ENCODE data around the gene AFTPH. TPM values are rescaled to one million over a fixed set of nuclear protein-coding genes. Genes with fewer than 3 reads are reported as not detected.

AFTPH gene
- polyA plus RNA-seq, 1 of the 3 experiments (the other 2 are of a cell fraction), result 7.4 TPM

DNA sequence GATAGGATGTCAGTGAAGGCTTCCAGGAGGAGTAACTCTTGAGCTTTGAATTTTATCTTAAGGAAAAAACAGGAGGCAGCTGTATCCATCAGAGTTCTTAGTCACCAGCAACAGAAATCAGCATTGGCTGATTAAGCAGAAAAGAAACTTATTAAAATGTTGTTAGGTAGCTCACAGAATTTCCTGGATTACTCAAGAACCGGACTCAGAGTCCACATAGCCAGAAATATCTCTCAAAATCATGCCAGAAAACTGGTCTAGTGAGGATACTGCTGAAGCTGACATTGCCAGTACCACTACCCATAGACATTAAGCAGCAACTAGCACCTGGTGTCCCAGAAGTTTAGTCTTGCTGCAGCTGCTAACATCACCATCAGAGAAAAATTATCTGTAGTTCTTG lies 10.1 kb upstream of the AFTPH start (continued):
- TF ChIP-seq REST (IDR thresholded peaks at IDR 0.05; ENCODE audit: low read depth, low read length), result no peak

- H3K79me2 ChIP-seq (ENCODE audit: insufficient read depth), result no peaks in the 10 kb centered on the region
- H3K27me3 ChIP-seq (ENCODE audit: insufficient read depth), result peaks cover 21% of the 10 kb centered on the region; the same call in 1 of the 2 replicates
- no peaks in the 10 kb centered on the region for H3K36me3 ChIP-seq (replicated peaks in 1 of 2; ENCODE audit: control insufficient read depth in 1 of 2, insufficient read depth in 2 of 2, low read length in 1 of 2)
- no peak overlapping the region for H3K4me2 ChIP-seq
- no peaks in the 10 kb centered on the region for H4K20me1 ChIP-seq (ENCODE audit: insufficient read depth)
- H3K27ac ChIP-seq (ENCODE audit: low read depth in 2 of 2, low read length in 1 of 2), result no peak overlapping the region
- ChIA-PET CTCF (interaction anchor here (1.1 to 2.1 kb wide), 5 partner anchors 8 to 466 kb away, joined by 4 to 18 read pairs (median 4); no protein-coding TSS in a partner anchor), POLR2A (no interaction called here)
- no peaks in the 10 kb centered on the region for H3K9me2 ChIP-seq
- TF ChIP-seq NFIC (IDR thresholded peaks at IDR 0.05; ENCODE audit: borderline replicate concordance), result no peak
- no peak for TF ChIP-seq RXRA (IDR thresholded peaks at IDR 0.05; ENCODE audit: borderline replicate concordance, low read depth)
- no peak for TF ChIP-seq FOXJ3 (CRISPR knock-in tag; IDR thresholded peaks at IDR 0.05)
- TF ChIP-seq GABPA (IDR thresholded peaks at IDR 0.05; ENCODE audit: low read depth), result no peak
- no peak for TF ChIP-seq IRF3 (IDR thresholded peaks at IDR 0.05; ENCODE audit: low read depth, low read length)
- TF ChIP-seq, protein P1, sequence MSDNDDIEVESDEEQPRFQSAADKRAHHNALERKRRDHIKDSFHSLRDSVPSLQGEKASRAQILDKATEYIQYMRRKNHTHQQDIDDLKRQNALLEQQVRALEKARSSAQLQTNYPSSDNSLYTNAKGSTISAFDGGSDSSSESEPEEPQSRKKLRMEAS (IDR thresholded peaks at IDR 0.05; ENCODE audit: low read depth), result no peak
- TF ChIP-seq, protein P2, sequence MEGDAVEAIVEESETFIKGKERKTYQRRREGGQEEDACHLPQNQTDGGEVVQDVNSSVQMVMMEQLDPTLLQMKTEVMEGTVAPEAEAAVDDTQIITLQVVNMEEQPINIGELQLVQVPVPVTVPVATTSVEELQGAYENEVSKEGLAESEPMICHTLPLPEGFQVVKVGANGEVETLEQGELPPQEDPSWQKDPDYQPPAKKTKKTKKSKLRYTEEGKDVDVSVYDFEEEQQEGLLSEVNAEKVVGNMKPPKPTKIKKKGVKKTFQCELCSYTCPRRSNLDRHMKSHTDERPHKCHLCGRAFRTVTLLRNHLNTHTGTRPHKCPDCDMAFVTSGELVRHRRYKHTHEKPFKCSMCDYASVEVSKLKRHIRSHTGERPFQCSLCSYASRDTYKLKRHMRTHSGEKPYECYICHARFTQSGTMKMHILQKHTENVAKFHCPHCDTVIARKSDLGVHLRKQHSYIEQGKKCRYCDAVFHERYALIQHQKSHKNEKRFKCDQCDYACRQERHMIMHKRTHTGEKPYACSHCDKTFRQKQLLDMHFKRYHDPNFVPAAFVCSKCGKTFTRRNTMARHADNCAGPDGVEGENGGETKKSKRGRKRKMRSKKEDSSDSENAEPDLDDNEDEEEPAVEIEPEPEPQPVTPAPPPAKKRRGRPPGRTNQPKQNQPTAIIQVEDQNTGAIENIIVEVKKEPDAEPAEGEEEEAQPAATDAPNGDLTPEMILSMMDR (IDR thresholded peaks at IDR 0.05), result no peak
- no peak for TF ChIP-seq GATA2 (CRISPR knock-in tag; IDR thresholded peaks at IDR 0.05)
- TF ChIP-seq MXI1 (IDR thresholded peaks at IDR 0.05; ENCODE audit: low read depth, low read length), result no peak
- no peak for TF ChIP-seq CHD2 (IDR thresholded peaks at IDR 0.05; ENCODE audit: low read length, partially characterized antibody)
- TF ChIP-seq YY1 (IDR thresholded peaks at IDR 0.05; ENCODE audit: low read depth), result no peak
- TF ChIP-seq ELF1 (IDR thresholded peaks at IDR 0.05), result no peak
- H3K9me3 ChIP-seq, result no peaks in the 10 kb centered on the region
- 61% methylated on average over 3 of the region's 3 CpGs for WGBS (ENCODE audit: low lambda C conversion rate)
- H3K4me3 ChIP-seq (ENCODE audit: low read depth in 2 of 2, low read length in 1 of 2), result no peak overlapping the region
- H3F3A ChIP-seq (replicated peaks; ENCODE audit: insufficient read depth), result no peaks in the 10 kb centered on the region
- H3K4me1 ChIP-seq (ENCODE audit: control insufficient read depth in 1 of 2, insufficient read depth in 2 of 2, low read depth in 1 of 2, low read length in 1 of 2), result peaks cover 0 to 3% of the 10 kb centered on the region in 2 experiments; a peak in 1 of 4 replicates
- no peak overlapping the region for H2AFZ ChIP-seq (ENCODE audit: low read depth)
- DNase-seq, result no peak
- H3K9ac ChIP-seq, result no peak overlapping the region
Observed at GRCh38 chr2:64515086-64515485, 9.0 kb upstream of the AFTPH start.
